ENCODE data around the gene HDDC3.

DNA sequence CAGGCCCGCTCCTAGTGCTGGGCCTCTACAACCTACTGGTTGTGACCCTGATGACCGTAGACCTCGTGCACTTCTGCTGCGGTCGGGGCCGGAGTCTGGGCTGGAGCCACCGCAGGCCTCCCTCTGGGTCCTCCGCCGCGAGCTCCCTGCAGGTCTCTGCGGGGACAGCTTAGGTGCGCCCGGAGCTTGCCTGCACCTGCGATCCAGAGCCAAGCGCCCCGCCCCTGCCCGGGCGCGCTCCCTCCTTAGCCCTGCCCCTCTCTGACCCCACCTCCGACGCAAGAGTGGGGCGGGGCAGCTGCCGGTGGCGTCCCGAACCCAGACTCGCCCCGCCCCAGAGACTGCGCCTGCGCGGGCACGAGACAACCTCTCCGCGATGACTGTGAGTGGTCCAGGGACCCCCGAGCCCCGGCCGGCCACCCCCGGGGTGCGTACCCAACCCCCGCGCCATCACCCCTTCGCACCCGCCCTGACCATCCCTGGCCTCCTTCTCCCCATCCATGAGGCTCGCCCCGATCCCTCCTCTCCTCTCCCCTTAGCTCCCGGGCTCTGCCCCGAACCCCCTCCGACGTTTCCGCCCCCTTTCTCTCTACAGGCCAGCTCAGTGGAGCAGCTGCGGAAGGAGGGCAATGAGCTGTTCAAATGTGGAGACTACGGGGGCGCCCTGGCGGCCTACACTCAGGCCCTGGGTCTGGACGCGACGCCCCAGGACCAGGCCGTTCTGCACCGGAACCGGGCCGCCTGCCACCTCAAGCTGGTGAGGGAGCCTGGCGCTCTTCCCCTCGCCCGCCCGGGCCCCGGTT is 2.8 kb upstream of the HDDC3 start, which contains the start of gene UNC45A:
- TF ChIP-seq EZH2phosphoT487 (IDR thresholded peaks at IDR 0.05; ENCODE audit: insufficient read depth, low read depth) (no peak), EZH2 (IDR thresholded peaks at IDR 0.05; ENCODE audit: insufficient read depth, poor library complexity, severe bottlenecking) (no peak)
